Endothelial cell of umbilical vein (primary cell): Measurements from ENCODE around the gene LIPG.

ENCODE experiments used
- CTCF ChIP-seq, 2 donors: IDR thresholded peaks; 1 replicate in 1 of 2; 2 replicates in 1 of 2; pipeline ENCODE4 v1.5.1; 2011; ENCODE audit warnings: low read length in 2 of 2, mild to moderate bottlenecking in 2 of 2, moderate library complexity in 2 of 2, control low read depth in 1 of 2, inconsistent platforms in 1 of 2, low read depth in 1 of 2; ENCODE audit not compliant: insufficient read depth in 1 of 2; ENCODE audit errors: extremely low read depth in 1 of 2
- POLR2A ChIP-seq: IDR thresholded peaks from 2 replicates; pipeline ENCODE4 v1.6.1; 2012; ENCODE audit warnings: low read depth, mild to moderate bottlenecking, control low read depth, low read length

GRCh38 chr18:49639643-49640391 is 78.0 kb downstream of the LIPG start:
- TF ChIP-seq CTCF (IDR thresholded peaks at IDR 0.05; ENCODE audit: extremely low read depth in 1 of 2, insufficient read depth in 1 of 2, low read depth in 1 of 2, low read length in 2 of 2) = no peak
- no peak for TF ChIP-seq POLR2A
